Measurements from ENCODE around the gene ZNF540. TPM values are rescaled to one million over a fixed set of nuclear protein-coding genes. Genes with fewer than 3 reads are reported as not detected.
A peak's percentile ranks its signal among the peaks of the same experiment; 100 is the strongest.

ZNF540 gene
- total RNA-seq, 3 donors from 2014 or later = 1.8 to 9.7 (median 6.6) TPM

GRCh38 chr19:37565370-37565669 is 29.4 kb upstream of the ZNF540 start:
- Histone ChIP-seq H3K4me1 (no peaks in the 10 kb centered on the region), H3K27me3 (no peaks in the 10 kb centered on the region), H3K4me3 (no peak overlapping the region), H3K27ac (no peak overlapping the region), H3K9me3 (peaks cover 0 to 99% of the 10 kb centered on the region in 2 donors), H3K36me3 (peaks cover 4% of the 10 kb centered on the region)
- intact Hi-C loops (cut with DNase I; ENCODE audit: low total_unique reads) = no loop called here
- TF ChIP-seq POLR2AphosphoS5 (IDR thresholded peaks at IDR 0.05) (no peak), CTCF (IDR thresholded peaks at IDR 0.05) (no peak)
- no peak for DNase-seq (ENCODE audit: low spot score in 2 of 2)

- H3K9me3 ChIP-seq = peaks cover 0 to 71% of the 10 kb centered on the region in 2 donors
- intact Hi-C loops (cut with DNase I; ENCODE audit: low total_unique reads) = no loop called here
- no peaks in the 10 kb centered on the region for H3K4me1 ChIP-seq
- H3K27me3 ChIP-seq = no peaks in the 10 kb centered on the region
- TF ChIP-seq POLR2AphosphoS5 (IDR thresholded peaks at IDR 0.05) = no peak
- TF ChIP-seq CTCF (IDR thresholded peaks at IDR 0.05) = no peak
- no peak for TF ChIP-seq POLR2A (IDR thresholded peaks at IDR 0.05)
- peaks cover 9% of the 10 kb centered on the region for H3K36me3 ChIP-seq
- H3K4me3 ChIP-seq = no peak overlapping the region
- H3K27ac ChIP-seq = no peak overlapping the region
- no peak for DNase-seq (ENCODE audit: low spot score in 2 of 2)
These were observed 22.5 kb upstream of the ZNF540 start for GRCh38 chr19:37572203-37572602.

GRCh38 chr19:37583340-37583739 is 11.3 kb upstream of the ZNF540 start:
- H3K9me3 ChIP-seq = peaks cover 32 to 83% of the 10 kb centered on the region in 2 donors
- no peak for TF ChIP-seq POLR2A (IDR thresholded peaks at IDR 0.05)
- TF ChIP-seq CTCF (IDR thresholded peaks at IDR 0.05) = no peak
- no peak for TF ChIP-seq POLR2AphosphoS5 (IDR thresholded peaks at IDR 0.05)
- no peaks in the 10 kb centered on the region for H3K27me3 ChIP-seq
- peaks cover 51% of the 10 kb centered on the region for H3K36me3 ChIP-seq
- no peaks in the 10 kb centered on the region for H3K4me1 ChIP-seq
- intact Hi-C loops (cut with DNase I; ENCODE audit: low total_unique reads) = no loop called here
- no peak for DNase-seq (ENCODE audit: low spot score in 2 of 2)
- H3K27ac ChIP-seq = no peak overlapping the region
- no peak overlapping the region for H3K4me3 ChIP-seq

GRCh38 chr19:37593996-37594303 is 726 bp upstream of the ZNF540 start:
- Histone ChIP-seq H3K27ac (peak overlapping the region; percentile 92 to 96), H3K9me3 (peaks cover 14 to 44% of the 10 kb centered on the region in 2 donors), H3K36me3 (peaks cover 11% of the 10 kb centered on the region), H3K4me3 (peak overlapping the region; percentile 61 to 78 (median 66)), H3K4me1 (no peaks in the 10 kb centered on the region), H3K27me3 (no peaks in the 10 kb centered on the region)
- no peak for DNase-seq (ENCODE audit: low spot score in 2 of 2)
- intact Hi-C loops (cut with DNase I; ENCODE audit: low total_unique reads) = no loop called here
- no peak for TF ChIP-seq POLR2AphosphoS5 (IDR thresholded peaks at IDR 0.05)

- Histone ChIP-seq H3K4me1 (no peaks in the 10 kb centered on the region), H3K27ac (peak overlapping the region; percentile 92 to 96), H3K9me3 (peaks cover 11 to 44% of the 10 kb centered on the region in 2 donors), H3K36me3 (peaks cover 17% of the 10 kb centered on the region), H3K27me3 (no peaks in the 10 kb centered on the region), H3K4me3 (peak overlapping the region; percentile 61 to 78 (median 66))
- DNase-seq (ENCODE audit: low spot score in 2 of 2) = peak; percentile 69 to 72
- intact Hi-C loops (cut with DNase I; ENCODE audit: low total_unique reads) = no loop called here
- TF ChIP-seq POLR2AphosphoS5 (IDR thresholded peaks at IDR 0.05) (peak in 1 of 3 donors; percentile 11), POLR2A (IDR thresholded peaks at IDR 0.05) (no peak)
These were observed 306 bp downstream of the ZNF540 start for GRCh38 chr19:37594982-37595382.

- no peak for DNase-seq (ENCODE audit: low spot score in 2 of 2)
- intact Hi-C loops (cut with DNase I; ENCODE audit: low total_unique reads) = no loop called here
- Histone ChIP-seq H3K27me3 (no peaks in the 10 kb centered on the region), H3K4me1 (no peaks in the 10 kb centered on the region), H3K9me3 (peaks cover 73 to 97% of the 10 kb centered on the region in 2 donors), H3K4me3 (no peak overlapping the region), H3K36me3 (peaks cover 12% of the 10 kb centered on the region), H3K27ac (no peak overlapping the region)
- TF ChIP-seq POLR2A (IDR thresholded peaks at IDR 0.05) (no peak), CTCF (IDR thresholded peaks at IDR 0.05) (no peak)
These were observed 40.7 kb downstream of the ZNF540 start for GRCh38 chr19:37635076-37636056.

Data from breast epithelium (tissue), 4 donors.